Measurements from ENCODE around the gene TSPAN8.
"Not testable (repeated sequence)": the region's sequence is repeated elsewhere in the genome, so short reads cannot be mapped to it uniquely, and the experiment has no call there.

TSPAN8 gene

GRCh38 chr12:71162832-71163763, 5.3 kb upstream of the TSPAN8 start:
- no peak for DNase-seq

GRCh38 chr12:71161591-71161990, 3.8 kb upstream of the TSPAN8 start:
- no peak for DNase-seq

- no peak for DNase-seq
These were observed 2.8 kb upstream of the TSPAN8 start for GRCh38 chr12:71160585-71160984.

GRCh38 chr12:71159878-71160277, 2.1 kb upstream of the TSPAN8 start:
- no peak for DNase-seq

- DNase-seq, result no peak
These were observed 1.5 kb upstream of the TSPAN8 start for GRCh38 chr12:71159264-71159663.

GRCh38 chr12:71158361-71158882, 623 bp upstream of the TSPAN8 start:
- DNase-seq, result no peak

- no peak for DNase-seq
These were observed 2.6 kb downstream of the TSPAN8 start for GRCh38 chr12:71155225-71155624.

GRCh38 chr12:71152851-71153250, 4.9 kb downstream of the TSPAN8 start:
- DNase-seq, result no peak

GRCh38 chr12:71150041-71150440, 7.8 kb downstream of the TSPAN8 start:
- not testable (repeated sequence) for DNase-seq

- no peak for DNase-seq
These were observed 13.1 kb downstream of the TSPAN8 start for GRCh38 chr12:71144682-71145081.

- no peak for DNase-seq
These were observed 14.8 kb downstream of the TSPAN8 start for GRCh38 chr12:71142956-71143355.

GRCh38 chr12:71142016-71142415, 15.8 kb downstream of the TSPAN8 start:
- no peak for DNase-seq

- no peak for DNase-seq
These were observed 16.3 kb downstream of the TSPAN8 start for GRCh38 chr12:71141378-71141926.

GRCh38 chr12:71139153-71139735, 18.6 kb downstream of the TSPAN8 start:
- DNase-seq, result no peak

GRCh38 chr12:71138011-71138410, 19.8 kb downstream of the TSPAN8 start:
- no peak for DNase-seq

GRCh38 chr12:71135812-71136176, 22.0 kb downstream of the TSPAN8 start:
- DNase-seq, result no peak

GRCh38 chr12:71135077-71135811, 22.6 kb downstream of the TSPAN8 start:
- DNase-seq, result no peak

- DNase-seq, result no peak
These were observed 23.4 kb downstream of the TSPAN8 start for GRCh38 chr12:71134405-71134804.

GRCh38 chr12:71130521-71131069, 27.2 kb downstream of the TSPAN8 start:
- no peak for DNase-seq

- no peak for DNase-seq
These were observed 28.4 kb downstream of the TSPAN8 start for GRCh38 chr12:71129364-71129763.

- DNase-seq, result no peak
These were observed 29.5 kb downstream of the TSPAN8 start for GRCh38 chr12:71128191-71128788.

GRCh38 chr12:71125949-71126348, 31.9 kb downstream of the TSPAN8 start:
- DNase-seq, result no peak

All from NCI-H1694 treated with DMSO at 0.1 percent for 48 hours (cell line).